Measurements from ENCODE around the gene ABI1. TPM values are rescaled to one million over a fixed set of nuclear protein-coding genes. Genes with fewer than 3 reads are reported as not detected.

Gene ABI1
- total RNA-seq, 1 donor from 2014 or later: 61.1 TPM

- Histone ChIP-seq H3K4me3 (ENCODE audit: low read depth, low read length) (no peak overlapping the region), H3K27me3 (ENCODE audit: control insufficient read depth, insufficient read depth, low read length) (no peaks in the 10 kb centered on the region), H3K36me3 (ENCODE audit: control insufficient read depth, insufficient read depth, low read length) (no peaks in the 10 kb centered on the region)
- no peak for TF ChIP-seq CTCF (IDR thresholded peaks at IDR 0.05; ENCODE audit: insufficient read depth, low read length, severe bottlenecking)
- no peak for FAIRE-seq
- no peak for DNase-seq (ENCODE audit: low read depth)
Measured at GRCh38 chr10:26801274-26801673, 59.5 kb downstream of the ABI1 start.

GRCh38 chr10:26800468-26800867, 60.3 kb downstream of the ABI1 start:
- DNase-seq (ENCODE audit: low read depth) (no peak), FAIRE-seq (no peak)
- H3K27me3 ChIP-seq (ENCODE audit: control insufficient read depth, insufficient read depth, low read length): no peaks in the 10 kb centered on the region
- H3K4me3 ChIP-seq (ENCODE audit: low read depth, low read length): no peak overlapping the region
- no peak for TF ChIP-seq CTCF (IDR thresholded peaks at IDR 0.05; ENCODE audit: insufficient read depth, low read length, severe bottlenecking)
- H3K36me3 ChIP-seq (ENCODE audit: control insufficient read depth, insufficient read depth, low read length): no peaks in the 10 kb centered on the region

- Histone ChIP-seq H3K36me3 (ENCODE audit: control insufficient read depth, insufficient read depth, low read length) (no peaks in the 10 kb centered on the region), H3K4me3 (ENCODE audit: low read depth, low read length) (no peak overlapping the region), H3K27me3 (ENCODE audit: control insufficient read depth, insufficient read depth, low read length) (no peaks in the 10 kb centered on the region)
- TF ChIP-seq CTCF (IDR thresholded peaks at IDR 0.05; ENCODE audit: insufficient read depth, low read length, severe bottlenecking): no peak
- FAIRE-seq (no peak), DNase-seq (ENCODE audit: low read depth) (no peak)
Measured at GRCh38 chr10:26799342-26799741, 61.4 kb downstream of the ABI1 start.

- no peak for TF ChIP-seq CTCF (IDR thresholded peaks at IDR 0.05; ENCODE audit: insufficient read depth, low read length, severe bottlenecking)
- no peak for FAIRE-seq
- no peak overlapping the region for H3K4me3 ChIP-seq (ENCODE audit: low read depth, low read length)
- no peaks in the 10 kb centered on the region for H3K36me3 ChIP-seq (ENCODE audit: control insufficient read depth, insufficient read depth, low read length)
- DNase-seq (ENCODE audit: low read depth): no peak
- no peaks in the 10 kb centered on the region for H3K27me3 ChIP-seq (ENCODE audit: control insufficient read depth, insufficient read depth, low read length)
Measured at GRCh38 chr10:26798298-26798697, 62.5 kb downstream of the ABI1 start.

GRCh38 chr10:26797340-26797739, 63.4 kb downstream of the ABI1 start:
- Histone ChIP-seq H3K4me3 (ENCODE audit: low read depth, low read length) (no peak overlapping the region), H3K27me3 (ENCODE audit: control insufficient read depth, insufficient read depth, low read length) (no peaks in the 10 kb centered on the region), H3K36me3 (ENCODE audit: control insufficient read depth, insufficient read depth, low read length) (no peaks in the 10 kb centered on the region)
- no peak for TF ChIP-seq CTCF (IDR thresholded peaks at IDR 0.05; ENCODE audit: insufficient read depth, low read length, severe bottlenecking)
- no peak for DNase-seq (ENCODE audit: low read depth)
- FAIRE-seq: no peak

GRCh38 chr10:26792758-26793495, 67.8 kb downstream of the ABI1 start:
- TF ChIP-seq CTCF (IDR thresholded peaks at IDR 0.05; ENCODE audit: insufficient read depth, low read length, severe bottlenecking): no peak
- Histone ChIP-seq H3K36me3 (ENCODE audit: control insufficient read depth, insufficient read depth, low read length) (no peaks in the 10 kb centered on the region), H3K4me3 (ENCODE audit: low read depth, low read length) (no peak overlapping the region), H3K27me3 (ENCODE audit: control insufficient read depth, insufficient read depth, low read length) (no peaks in the 10 kb centered on the region)
- no peak for FAIRE-seq
- DNase-seq (ENCODE audit: low read depth): no peak

All from bronchial epithelial cell (primary cell).